IPS-NIHi11 (cell line): ENCODE data around the gene SBK1.
"Not testable (repeated sequence)": the region's sequence is repeated elsewhere in the genome, so short reads cannot be mapped to it uniquely, and the experiment has no call there.

Experiments used
- DNase-seq: peaks from one replicate; pipeline ENCODE4 v3.0.0; 2012; ENCODE audit warnings: mixed read lengths, low spot score

Gene SBK1

DNA sequence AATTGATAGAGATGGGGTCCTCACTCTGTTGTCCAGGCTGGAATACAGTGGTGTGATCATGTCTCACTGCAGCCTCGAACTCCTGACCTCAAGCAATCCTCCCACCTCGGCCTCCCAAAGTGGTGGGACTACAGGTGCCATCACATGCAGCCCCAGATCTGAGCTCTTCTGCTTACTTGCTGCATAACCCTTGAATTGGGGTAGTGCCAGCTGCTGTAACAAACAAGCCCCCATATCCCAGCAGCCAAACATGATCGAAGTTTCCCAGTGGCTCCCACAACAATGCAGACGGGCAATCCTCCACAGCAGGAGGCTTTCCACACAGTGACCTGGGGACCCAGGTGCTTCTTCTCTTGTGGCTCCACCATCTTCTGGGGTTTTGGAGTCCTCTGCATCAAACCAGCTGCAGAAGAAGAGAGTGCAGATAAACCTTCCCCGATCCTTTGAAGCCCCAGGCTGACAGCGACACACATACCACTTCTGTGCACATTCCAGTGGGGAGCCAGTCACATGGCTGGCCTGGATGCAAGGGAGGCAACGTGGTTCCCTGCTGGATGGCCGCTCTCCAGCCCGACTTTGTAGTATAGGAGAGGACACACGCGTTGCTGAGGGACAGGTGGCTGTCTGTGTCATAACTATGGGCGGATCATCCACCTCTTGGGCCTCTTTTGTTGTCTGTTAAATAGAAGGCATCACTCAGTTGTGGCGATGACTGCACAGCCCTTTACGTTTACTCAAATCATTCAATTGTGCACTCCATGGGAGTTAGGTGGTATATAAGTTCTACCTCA, 16.7 kb downstream of the SBK1 start:
- DNase-seq = no peak

DNA sequence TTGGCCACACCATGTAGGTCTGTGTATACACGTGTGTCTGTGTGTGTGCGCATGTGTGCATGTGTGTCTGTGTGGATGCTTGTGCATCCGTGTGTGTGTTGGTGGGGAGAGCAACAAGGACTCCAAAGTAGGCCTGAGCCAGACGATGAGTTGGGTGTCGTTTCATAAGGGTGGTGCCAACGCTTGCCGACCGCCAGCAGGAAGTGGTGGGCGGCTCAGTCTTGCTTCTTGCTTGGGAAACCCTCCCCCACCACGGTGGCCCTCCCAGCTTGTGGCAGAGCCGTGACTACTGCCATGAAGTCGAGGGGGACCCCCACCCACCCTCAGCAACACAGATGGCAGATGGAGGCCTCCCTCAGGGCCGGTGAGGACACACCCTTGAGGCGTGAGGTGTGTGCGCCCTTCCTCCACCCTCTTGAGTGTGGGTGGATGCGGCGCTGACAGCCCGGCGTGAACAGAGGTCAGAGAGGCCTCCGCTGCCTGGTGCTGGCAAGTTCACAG, 17.5 kb downstream of the SBK1 start:
- DNase-seq = no peak

DNA sequence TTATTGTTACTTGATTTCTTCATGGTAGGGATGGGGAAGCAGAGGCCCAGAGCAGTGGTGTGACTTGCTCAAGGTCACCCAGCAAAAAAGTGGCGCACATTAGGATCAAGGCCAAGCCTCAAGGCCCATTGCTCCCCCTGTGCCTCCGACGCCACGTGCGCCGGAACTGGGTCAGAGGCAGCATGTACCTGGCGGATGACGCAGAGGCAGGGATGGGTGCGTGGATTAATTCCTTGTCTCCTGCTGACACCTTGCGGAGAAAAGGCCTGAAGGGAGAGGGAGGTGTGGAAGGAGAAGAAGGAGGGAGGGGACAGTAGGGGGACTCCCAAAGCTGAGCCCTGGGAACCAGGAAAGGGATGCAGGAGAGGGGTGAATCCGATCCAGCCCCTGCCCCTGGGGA, 18.5 kb downstream of the SBK1 start:
- DNase-seq = no peak

DNA sequence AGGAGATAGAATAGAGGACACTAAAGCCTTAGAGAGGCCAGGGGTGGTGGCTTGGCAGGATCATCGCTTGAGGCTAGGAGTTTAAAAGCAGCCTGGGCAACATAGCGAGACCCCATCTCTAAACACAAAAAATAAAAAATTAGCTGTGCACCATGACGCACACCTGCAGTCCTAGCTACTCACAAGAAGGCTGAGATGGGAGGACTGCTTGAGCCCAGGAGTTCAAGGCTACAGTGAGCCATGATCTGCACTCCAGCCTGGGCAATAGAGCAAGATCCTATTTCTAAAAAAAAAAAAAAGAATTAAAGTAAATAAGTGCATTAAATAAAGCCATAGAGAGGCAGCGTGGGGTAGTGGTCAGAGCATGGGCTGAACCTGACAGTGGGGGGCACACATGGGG, 19.1 kb downstream of the SBK1 start:
- no peak for DNase-seq

DNA sequence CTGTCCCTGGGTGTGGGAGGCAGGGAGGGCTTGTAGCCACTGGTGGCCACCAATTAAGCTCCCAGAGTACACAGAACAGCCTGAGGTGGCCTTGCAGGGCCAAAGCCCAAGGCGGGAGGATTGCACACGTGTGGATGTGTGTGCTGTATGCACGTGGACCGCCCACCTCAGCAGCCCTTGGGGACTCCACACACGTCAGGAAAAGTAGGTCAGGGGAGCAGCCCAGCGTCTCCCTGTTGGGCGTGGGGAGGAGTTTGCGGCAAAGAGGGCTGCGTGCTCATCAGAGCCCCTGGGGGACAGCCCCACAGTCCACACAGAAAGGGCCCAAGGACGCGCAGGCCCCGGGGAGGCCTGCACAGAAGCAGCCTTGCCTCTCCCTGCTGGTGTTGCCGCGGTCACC, 19.6 kb downstream of the SBK1 start:
- DNase-seq = no peak

DNA sequence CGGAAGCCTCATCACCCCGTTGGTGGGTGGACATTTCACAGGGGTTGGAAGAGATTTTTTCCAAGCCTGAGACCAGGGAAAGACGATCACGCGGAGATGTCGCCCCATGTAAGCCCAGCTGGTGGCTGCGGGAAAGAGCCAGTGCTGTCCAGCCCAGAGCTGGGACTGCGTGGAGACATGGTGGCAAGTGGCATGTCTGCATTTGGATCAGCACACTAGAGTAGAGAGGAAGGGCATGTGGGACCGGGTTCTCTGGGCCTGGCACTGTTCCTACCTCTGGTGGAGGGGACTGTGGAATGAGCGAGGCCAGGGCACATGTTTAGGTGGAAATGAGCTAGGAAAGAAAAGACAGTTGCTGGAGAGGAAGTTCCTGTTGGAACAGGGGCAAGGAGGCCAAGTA, 20.0 kb downstream of the SBK1 start:
- no peak for DNase-seq

- DNase-seq = no peak
Observed at GRCh38 chr16:28313587-28313986, 21.3 kb downstream of the SBK1 start.

GRCh38 chr16:28316054-28316453, 23.7 kb downstream of the SBK1 start:
- no peak for DNase-seq

GRCh38 chr16:28317040-28317880, 24.9 kb downstream of the SBK1 start:
- DNase-seq = peak; percentile 86

DNA sequence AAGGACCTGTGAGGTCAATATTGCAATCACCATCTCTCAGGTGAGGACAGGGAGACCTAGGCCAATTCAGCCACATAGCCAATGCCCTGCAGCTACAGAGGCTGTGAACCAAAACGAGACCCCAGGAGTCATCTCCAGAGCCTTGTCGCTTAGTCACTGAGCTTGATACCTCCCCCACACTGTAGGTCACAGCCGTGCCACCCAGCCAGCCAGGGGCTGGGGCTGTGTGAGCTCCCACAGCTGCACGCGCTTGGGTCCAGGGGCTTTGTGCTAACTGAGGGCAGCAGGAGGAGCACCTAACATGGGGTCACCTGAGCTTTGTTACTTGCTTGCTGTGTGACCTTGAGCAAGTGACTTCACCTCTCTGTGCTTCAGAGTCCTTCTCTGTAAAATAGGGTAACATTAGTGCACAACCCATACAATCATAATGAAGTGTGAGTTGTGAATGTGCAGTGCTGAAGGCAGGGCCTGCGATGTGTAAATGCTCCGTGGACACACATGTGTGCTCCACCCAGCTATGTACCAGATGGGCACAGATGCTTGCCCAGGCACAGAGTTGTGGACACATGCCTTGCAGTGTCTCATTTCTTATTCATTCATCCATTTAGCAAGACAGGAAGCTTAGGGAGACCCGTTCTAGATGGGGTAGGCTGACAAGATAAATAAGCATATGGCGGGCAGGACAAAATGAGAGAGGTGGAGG, 25.9 kb downstream of the SBK1 start:
- no peak for DNase-seq

- DNase-seq = no peak
Observed at GRCh38 chr16:28319476-28320022, 27.2 kb downstream of the SBK1 start.

DNA sequence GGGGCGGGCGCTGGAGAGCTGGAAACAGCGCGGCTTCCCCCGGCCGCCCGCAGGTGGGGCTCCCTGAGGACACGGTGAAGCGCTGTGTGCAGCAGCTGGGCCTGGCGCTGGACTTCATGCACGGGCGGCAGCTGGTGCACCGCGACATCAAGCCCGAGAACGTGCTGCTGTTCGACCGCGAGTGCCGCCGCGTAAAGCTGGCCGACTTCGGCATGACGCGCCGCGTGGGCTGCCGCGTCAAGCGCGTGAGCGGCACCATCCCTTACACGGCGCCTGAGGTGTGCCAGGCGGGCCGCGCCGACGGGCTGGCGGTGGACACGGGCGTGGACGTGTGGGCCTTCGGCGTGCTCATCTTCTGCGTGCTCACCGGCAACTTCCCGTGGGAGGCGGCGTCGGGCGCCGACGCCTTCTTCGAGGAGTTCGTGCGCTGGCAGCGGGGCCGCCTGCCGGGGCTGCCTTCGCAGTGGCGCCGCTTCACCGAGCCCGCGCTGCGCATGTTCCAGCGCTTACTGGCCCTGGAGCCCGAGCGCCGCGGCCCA, 27.8 kb downstream of the SBK1 start:
- no peak for DNase-seq

- no peak for DNase-seq
Observed at GRCh38 chr16:28320741-28321140, 28.4 kb downstream of the SBK1 start.

GRCh38 chr16:28321700-28322411, 29.5 kb downstream of the SBK1 start:
- peak; percentile 81 for DNase-seq

DNA sequence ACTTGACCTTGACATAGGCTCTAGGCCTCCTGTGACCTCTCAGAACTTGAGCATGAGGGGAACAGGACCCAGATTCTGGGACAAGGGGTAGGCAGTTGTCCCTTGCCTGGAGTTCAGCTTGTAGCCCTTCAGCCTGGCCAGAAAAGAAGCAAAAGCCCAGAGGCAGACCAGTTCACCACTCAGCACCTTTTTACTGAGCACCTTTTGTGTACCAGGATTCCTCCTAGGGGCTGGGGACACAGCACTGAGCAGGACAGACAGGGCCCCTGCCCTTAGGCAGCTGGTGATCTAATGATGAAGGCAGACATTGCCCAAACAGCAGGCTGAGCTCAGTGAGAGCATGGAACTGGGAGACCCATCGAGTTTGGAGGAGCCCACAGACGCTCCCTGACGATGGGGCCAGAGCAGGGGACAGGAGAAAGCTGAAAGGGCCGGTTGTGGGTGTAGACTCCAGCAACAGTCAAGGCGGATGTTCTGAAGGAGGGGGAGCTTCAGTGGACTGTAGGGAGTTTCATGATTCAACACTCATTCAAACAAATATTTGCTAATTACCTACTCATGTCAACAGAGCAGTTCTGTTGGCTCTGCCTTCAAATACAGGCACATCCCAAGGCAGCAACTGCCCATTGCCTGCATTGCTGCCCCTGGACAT, 32.0 kb downstream of the SBK1 start:
- no peak for DNase-seq

DNA sequence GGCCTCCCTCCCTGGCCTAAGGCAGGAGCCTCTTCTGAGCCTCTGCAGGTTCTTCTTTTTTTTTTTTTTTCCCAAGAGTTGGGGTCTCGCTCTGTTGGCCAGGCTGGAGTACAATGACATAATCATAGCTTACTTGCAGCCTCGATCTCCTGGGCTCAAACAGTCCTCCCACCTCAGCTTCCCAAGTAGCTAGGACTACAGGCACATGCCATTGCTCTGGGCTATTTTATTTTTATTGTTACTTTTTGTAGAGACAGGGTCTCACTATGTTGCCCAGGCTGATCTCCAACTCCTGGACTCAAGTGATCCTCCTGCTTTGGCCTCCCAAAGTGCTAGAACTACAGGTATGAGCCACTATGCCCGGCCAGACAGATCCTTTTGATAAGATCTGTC, 32.6 kb downstream of the SBK1 start:
- no peak for DNase-seq

- peak; percentile 78 for DNase-seq
Observed at GRCh38 chr16:28326881-28327610, 34.7 kb downstream of the SBK1 start.

GRCh38 chr16:28330232-28330631, 37.9 kb downstream of the SBK1 start:
- peak; percentile 48 for DNase-seq

DNA sequence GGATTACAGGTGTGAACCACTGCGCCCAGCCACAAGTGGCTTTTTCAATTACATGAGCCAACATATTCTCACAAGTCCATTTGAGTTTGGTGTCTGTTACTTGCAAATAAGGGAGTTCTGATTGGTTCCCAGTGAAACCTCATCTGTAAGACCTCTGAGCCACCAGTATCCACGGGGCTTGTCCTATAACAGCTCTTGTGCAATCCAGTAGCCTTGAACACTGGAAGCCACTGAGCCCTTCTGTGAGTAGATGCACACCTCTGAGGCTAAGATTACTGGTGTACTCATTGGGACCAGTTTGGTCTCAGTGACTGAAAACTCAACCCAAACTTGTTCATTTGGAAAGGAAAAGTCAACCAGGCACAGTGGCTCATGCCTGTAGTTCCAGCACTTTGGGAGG, 38.7 kb downstream of the SBK1 start:
- DNase-seq = not testable (repeated sequence)

DNA sequence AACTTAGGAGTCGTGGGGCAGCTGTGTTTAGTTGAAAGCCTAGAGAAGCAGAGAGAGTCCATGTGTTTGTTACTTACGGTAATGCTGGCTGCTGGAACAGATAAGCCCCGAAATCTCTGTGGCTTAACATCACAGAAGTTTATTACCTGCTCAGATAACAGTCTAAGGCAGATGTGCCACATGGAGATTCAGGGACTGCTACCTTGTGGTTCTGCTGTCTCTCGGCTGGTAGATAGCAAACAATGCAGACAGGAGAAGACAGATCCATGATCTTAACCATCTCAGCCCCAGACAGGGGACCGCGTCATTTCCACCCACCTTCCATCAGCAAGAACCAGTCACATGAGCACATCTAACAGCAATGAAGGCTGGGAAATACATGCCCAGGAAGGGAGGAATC, 40.3 kb downstream of the SBK1 start:
- DNase-seq = not testable (repeated sequence)
